NCI-H226 (cell line): ENCODE data around the gene CCDC106.

Experiments used
- DNase-seq: peaks from one replicate; pipeline ENCODE4 v3.0.0-alpha.2; 2015

The CCDC106 gene

DNA sequence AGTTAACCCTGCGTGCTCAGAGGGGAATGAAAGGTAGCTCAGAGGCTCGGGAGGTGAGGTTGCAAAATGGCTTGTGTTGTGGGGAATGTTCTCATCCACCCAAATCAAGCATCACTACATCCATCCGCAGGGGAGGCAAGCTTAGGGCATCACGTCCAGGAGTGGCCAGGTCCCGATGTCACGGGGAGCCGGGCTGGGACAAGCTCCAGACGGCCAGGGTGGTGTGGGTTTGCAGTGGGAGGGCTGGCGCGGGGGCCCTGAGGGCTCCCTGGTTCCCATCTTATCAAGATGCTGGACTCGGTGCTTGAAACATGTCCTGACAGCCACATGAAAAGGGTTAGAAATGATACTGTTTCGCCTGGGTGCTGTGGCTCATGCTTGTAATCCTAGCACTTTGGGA lies 52.8 kb downstream of the CCDC106 start:
- DNase-seq: no peak

DNA sequence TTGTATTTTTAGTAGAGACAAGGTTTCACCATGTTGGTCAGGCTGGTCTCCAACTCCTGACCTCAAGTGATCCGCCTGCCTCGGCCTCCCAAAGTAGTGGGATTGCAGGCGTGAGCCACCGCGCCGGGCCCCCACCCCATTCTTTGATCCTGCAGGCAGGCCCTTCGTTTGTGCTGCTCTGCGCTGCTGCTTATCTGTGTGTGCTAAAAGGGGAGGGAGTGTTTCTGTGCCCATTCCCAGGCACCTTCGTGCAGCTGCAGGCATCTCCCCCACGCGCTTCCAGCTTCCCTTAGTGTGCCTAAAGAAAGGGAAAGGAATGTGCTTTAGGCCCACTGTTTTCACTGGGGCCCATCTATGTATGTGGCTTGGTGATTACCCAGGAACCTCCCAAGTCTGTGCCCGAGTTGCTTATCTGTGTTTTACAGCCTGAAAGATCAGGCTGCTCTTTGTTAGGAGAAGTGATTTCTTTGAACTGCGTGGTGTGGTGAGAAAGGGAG lies 54.2 kb downstream of the CCDC106 start:
- peak; percentile 20 for DNase-seq
